GM19372 (cell line): ENCODE data around the gene FAM98A.
A peak's percentile ranks its signal among the peaks of the same experiment; 100 is the strongest.

Source experiments
- ATAC-seq: cut with Tn5 transposase; IDR thresholded peaks from one replicate; pipeline ENCODE4 v1.9.1; 2021; ENCODE audit warnings: mild to moderate bottlenecking, low read depth, moderate library complexity; ENCODE audit not compliant: unreplicated experiment

FAM98A gene

GRCh38 chr2:33598561-33599174 lies 431 bp downstream of the FAM98A start:
- ATAC-seq = peak; percentile 42

GRCh38 chr2:33597026-33597425 lies 2.1 kb downstream of the FAM98A start:
- no peak for ATAC-seq

DNA sequence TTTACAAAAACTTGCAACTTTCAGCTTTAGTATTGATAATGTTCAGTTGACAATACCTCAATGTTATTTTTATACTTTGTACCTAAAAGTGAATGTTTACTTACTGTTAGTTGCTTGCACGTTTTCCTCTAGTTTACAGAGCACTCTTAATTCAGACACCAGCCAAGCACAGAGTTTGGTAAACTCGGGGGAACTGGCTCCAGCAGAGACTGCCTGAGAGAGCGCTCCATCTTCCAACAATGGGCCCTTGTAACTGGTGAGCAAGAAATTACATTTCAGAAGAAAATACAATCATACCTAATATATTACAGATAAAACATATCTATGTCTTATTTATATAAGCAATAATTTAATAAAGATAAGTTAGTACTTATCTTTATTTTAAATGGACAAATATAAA lies 3.7 kb downstream of the FAM98A start:
- no peak for ATAC-seq

- ATAC-seq = no peak
Measured at GRCh38 chr2:33589444-33589843, 9.7 kb downstream of the FAM98A start.

DNA sequence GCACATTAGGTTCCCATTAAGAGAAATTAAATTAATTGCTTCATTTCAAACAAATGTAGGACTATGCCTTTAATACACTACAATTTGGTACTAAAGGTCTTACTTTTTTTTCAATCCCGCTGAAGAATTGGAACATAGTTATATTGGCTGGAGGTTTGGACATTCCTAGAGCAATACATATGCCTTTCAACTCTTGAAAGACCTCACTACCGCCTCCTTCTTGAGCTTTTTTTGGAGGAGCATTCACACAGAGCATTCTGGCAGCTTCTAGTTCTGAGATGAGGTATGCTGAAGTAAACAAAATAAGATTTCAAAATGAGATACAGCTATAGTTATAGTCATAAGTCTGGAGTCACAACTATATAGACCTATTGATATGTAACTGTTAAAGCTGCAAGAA lies 10.9 kb downstream of the FAM98A start:
- ATAC-seq = no peak

DNA sequence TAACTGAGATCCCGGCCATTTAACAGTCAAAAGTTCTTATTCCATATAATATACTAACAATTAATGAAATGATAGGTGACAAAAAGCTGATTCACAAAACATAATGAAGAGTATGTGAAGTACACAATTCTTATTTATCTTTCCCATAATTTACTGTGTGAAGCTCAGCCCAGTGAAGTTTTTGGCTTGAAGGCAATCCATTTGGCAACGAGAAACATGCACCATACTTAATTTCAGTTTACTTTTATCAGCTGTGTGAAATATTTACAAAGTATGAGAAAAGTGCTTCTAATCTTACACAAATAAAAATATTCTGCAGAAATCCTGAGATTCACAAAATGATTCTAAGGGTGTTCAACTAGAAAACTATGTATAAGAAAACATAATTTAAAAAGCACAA lies 12.3 kb downstream of the FAM98A start:
- no peak for ATAC-seq

DNA sequence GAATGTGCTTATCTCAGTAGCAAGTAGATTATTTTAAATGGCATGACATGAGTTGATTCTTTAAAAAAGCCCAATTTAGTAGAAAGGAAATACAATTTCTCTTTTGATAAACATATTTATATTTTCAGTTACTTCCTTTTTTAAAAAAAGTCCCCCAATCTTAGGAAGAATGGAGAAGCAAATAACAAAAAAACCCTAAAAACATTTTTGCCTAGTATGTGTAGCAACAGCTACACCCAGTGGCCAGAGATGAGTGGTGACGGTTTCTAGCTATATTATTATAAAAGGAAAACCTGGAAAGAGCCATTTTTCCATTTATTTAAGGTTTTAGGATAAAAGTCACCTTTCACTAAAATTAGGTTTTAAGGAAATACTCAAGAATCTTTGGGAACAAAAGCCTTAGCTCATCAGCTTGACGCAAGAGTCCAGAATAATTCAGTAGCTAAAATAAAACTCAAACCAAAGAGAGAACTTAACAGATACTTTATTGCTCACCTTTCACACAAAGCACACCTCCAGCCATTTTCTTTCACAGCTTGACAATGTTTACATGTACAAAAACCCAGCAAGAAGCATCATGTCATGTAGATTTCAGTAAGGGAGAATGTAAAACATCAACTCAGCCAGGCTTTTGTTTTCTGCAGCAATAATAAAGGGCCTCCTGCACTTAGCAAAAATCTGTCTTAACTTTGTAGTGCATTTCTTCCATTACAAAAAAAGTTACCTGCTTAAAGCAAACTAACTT lies 15.7 kb downstream of the FAM98A start:
- peak; percentile 80 for ATAC-seq

GRCh38 chr2:33581872-33582271 lies 17.2 kb downstream of the FAM98A start:
- ATAC-seq = no peak

DNA sequence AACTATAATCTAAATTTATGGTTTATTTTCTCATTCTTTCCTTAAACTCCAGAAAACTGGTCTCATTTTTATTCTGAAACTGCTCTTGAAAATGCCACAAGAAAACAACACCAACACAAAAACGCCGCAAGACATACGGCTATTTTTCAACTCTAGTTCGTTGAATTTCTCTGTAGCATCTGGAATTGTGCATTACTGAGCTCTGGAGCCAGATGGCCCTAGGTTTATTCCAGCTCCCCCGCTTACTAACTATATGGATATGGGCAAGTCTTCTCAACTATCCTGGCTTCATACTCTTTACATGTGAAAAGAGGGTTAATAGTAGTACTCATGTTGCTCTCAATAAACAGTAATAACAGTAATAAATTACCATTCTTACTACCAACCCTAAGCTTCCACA lies 19.9 kb downstream of the FAM98A start:
- no peak for ATAC-seq

GRCh38 chr2:33577668-33578067 lies 21.4 kb downstream of the FAM98A start:
- ATAC-seq = no peak

DNA sequence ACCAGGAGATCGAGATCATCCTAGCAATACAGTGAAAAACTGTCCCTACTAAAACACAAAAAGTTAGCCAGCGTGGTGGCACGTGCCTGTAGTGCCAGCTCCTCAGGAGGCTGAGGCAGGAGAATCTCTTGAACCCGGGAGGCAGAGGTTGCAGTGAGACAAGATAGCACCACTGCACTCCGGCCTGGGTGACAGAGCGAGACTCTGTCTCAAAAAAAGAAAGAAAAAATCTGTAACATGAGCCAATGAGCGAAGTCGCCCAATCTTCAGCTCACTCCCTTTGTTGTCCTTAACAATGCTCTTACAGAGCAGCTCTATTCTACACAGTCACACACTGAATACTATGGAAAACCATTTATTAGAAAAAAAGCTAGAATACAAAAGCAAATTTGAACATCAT lies 22.0 kb downstream of the FAM98A start:
- ATAC-seq = no peak

GRCh38 chr2:33573657-33574056 lies 25.4 kb downstream of the FAM98A start:
- ATAC-seq = no peak

DNA sequence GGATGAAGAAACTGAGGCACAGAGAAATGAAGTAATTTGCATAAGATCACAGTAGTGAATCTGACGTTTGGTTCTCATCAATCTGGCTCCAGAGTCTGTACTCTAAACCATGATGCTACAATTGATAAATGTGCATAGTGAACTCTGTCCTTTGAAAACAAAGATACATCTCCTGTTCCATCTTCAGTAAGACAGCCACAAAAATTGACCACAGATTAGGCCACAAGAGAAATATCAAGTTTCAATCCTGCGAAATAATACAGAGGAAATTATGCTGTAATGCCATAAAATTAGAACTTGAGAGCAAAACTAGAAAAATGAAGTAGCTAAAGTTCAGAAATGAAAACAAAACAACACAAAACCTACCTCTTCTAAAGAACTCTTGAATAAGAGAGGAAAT lies 28.4 kb downstream of the FAM98A start:
- no peak for ATAC-seq

- ATAC-seq = no peak
Measured at GRCh38 chr2:33561872-33562271, 37.2 kb downstream of the FAM98A start.

DNA sequence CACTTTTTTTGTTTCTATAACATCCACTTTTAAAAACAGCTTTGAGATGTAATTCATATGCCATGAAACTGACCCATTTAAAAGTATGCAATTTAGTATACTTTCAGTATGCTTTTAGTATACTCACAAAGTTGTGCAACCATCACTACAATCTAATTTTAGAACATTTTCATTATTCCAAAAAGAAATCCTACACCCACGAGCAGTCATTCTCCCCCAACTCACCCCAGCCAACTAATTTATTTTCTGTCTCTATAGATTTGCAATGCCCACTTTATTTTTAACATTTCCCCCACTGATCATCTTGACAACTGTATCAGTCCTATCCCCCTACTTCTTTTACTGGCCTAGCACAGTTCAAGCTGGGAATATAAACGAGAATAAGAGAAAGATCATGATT lies 39.1 kb downstream of the FAM98A start:
- no peak for ATAC-seq

- ATAC-seq = no peak
Measured at GRCh38 chr2:33559328-33559727, 39.8 kb downstream of the FAM98A start.

DNA sequence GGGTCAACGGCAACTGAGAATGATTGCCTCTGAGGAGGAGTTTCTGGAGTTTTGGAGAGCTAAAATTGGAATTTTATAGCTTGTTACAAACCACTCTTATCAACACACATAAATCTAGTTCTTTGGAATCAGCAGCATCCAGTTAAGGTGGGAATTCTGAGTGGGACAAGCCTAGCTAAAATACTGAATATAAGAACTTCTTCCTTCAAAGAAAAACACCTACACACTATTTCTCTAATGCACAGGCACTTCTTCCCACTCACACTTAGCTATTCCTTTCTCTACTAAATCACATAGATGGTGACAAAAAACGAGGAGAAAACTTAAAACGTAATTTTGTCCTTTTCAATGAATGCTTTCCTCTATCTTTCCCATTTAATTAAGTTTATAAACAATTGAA lies 43.4 kb downstream of the FAM98A start:
- no peak for ATAC-seq

GRCh38 chr2:33552758-33553461 lies 46.2 kb downstream of the FAM98A start:
- ATAC-seq = no peak

- no peak for ATAC-seq
Measured at GRCh38 chr2:33550206-33550605, 48.9 kb downstream of the FAM98A start.

DNA sequence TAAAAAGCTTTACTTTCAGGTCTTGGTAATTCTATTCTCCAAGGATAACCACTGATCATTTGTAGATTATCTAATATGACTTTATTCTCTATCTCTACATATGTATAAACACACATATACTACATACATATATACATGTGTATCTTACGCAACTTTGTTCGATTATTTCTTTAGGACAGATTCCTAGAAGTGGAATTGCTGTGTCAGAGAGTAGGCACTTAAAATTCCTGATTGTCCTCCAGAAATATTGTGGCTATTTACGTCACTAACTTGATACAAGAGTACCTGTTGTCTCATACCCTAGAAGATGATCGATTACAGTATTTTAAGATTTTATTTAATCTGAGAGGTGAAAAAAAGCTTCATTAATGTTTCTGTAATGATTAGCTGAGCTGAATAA lies 57.9 kb downstream of the FAM98A start:
- ATAC-seq = no peak

DNA sequence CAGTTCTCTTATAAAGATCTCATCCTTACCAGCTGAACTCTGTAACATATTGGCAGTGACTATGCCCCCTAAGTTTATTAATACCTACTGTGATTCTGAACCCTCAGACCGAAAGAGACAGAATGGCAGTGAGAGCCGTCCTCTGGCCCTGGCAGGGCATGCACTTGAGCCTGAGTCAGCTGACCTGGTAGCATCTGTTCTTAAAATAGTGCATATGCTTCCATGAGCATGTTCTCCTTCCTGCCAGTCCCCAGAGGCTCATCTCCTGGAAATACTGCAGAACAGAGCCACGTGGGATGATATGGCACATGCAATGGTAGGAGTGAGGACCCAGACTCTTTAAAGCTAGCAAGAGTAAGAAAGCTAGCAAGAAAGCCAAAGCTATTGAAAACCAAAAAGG lies 63.7 kb downstream of the FAM98A start:
- no peak for ATAC-seq
